ENCODE measurements around the gene MYOM3.
"Not testable (repeated sequence)": the region's sequence is repeated elsewhere in the genome, so short reads cannot be mapped to it uniquely, and the experiment has no call there.

Gene MYOM3

DNA sequence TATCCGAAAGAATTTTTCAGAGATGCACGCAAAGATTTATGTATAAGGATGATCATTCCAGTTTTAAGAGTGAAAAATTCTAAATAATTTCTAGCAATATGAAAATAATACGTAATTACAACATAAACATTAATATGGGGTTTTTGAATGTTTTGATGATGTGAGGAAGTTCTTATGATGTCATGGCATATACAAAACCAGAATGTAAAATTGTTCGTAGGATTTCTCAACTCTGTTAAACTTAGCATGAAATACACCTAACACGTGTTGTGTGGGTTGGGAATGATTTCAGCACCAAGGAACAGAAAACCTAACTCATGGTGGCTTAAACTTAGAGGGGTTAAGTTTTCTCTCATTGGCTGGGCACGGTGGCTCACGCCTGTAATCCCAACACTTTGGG, 62.2 kb downstream of the MYOM3 start:
- Mint-ChIP-seq H3K9me3 (peaks cover 3% of the 10 kb centered on the region), H3K27ac (no peak overlapping the region), H3K27me3 (ENCODE audit: low read depth, poor library complexity) (no peaks in the 10 kb centered on the region), H3K4me3 (no peak overlapping the region), H3K4me1 (peaks cover 32% of the 10 kb centered on the region), H3K36me3 (ENCODE audit: low read depth) (no peaks in the 10 kb centered on the region)
- TF ChIP-seq CTCF (IDR thresholded peaks at IDR 0.05), result no peak
- DNase-seq, result no peak

DNA sequence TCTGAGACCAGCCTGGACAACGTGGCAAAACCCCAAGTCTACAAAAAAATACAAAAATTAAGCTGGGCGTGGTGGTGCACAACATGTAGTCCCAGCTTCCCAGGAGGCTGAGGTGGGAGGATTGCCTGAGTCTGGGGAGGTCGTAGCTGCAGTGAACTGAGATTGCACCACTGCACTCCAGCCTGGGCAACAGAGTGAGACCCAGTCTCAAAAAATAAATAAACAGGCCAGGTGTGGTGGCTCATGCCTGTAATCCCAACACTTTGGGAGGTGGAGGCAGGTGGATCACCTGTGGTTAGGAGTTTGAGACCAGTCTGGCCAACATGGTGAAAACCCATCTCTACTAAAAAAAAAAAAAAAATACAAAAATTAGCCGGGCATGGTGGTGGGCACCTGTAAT, 63.0 kb downstream of the MYOM3 start:
- not testable (repeated sequence) for H3K36me3 Mint-ChIP-seq (ENCODE audit: low read depth); H3K27ac Mint-ChIP-seq; H3K9me3 Mint-ChIP-seq

DNA sequence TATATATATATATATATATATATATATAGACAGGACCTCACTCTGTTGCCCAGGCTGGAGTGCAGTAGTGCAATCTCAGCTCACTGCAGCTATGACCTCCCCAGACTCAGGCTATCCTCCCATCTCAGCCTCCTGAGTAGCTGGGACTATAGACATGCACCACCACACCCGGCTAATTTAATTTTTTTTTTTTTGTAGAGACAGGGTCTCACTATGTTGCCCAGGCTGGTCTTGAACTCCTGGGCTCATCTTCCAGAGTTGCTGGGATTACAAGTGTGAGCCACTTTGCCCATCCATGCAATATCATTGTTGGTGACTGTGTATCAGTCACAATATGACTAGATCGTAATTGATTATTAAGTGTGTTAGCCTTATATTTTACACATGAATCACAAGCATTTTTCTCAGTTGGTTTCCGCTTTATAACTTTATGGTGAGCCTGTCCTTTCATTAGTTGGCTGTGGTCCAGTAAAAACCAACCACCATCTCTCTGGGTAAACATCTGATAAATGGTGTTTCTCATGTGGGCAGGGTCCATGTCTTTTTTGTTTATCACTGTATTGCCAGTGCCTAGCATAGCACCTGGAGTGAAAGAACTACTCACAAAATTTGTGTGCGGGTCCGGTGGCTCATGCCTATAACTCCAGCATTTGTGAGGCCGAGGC, 63.6 kb downstream of the MYOM3 start:
- Mint-ChIP-seq H3K9me3 (no peaks in the 10 kb centered on the region), H3K4me3 (no peak overlapping the region), H3K36me3 (ENCODE audit: low read depth) (no peaks in the 10 kb centered on the region), H3K27me3 (ENCODE audit: low read depth, poor library complexity) (no peaks in the 10 kb centered on the region), H3K27ac (no peak overlapping the region), H3K4me1 (peaks cover 37% of the 10 kb centered on the region)
- no peak for TF ChIP-seq CTCF (IDR thresholded peaks at IDR 0.05)
- DNase-seq, result no peak

More for the DNA sequence above, 63.0 kb downstream of the MYOM3 start:
- DNase-seq; H3K27me3 Mint-ChIP-seq (ENCODE audit: low read depth, poor library complexity); H3K4me3 Mint-ChIP-seq: not testable (repeated sequence)
- H3K4me1 Mint-ChIP-seq, result peaks cover 32% of the 10 kb centered on the region

DNA sequence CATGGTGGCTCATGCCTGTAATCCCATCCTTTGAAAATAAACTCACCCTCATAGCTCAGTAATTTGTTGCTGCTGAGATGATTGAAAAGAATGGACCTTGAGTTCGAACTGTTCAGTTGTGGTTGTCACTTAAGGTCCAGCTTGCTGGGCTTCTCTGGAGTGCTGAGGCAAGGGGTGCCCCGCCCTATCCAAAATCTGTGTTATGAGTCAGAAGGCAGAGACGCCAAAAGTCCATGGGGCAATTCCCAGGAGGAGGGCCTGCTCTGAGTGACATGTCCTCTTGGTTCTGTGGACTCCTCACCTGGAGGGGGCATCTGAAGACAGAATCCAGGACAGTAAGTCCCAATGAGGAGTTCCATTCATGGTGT, 64.8 kb downstream of the MYOM3 start:
- Mint-ChIP-seq H3K4me1 (peaks cover 49% of the 10 kb centered on the region), H3K4me3 (no peak overlapping the region), H3K36me3 (ENCODE audit: low read depth) (no peaks in the 10 kb centered on the region), H3K9me3 (no peaks in the 10 kb centered on the region), H3K27ac (no peak overlapping the region), H3K27me3 (ENCODE audit: low read depth, poor library complexity) (no peaks in the 10 kb centered on the region)
- TF ChIP-seq CTCF (IDR thresholded peaks at IDR 0.05), result no peak
- no peak for DNase-seq

DNA sequence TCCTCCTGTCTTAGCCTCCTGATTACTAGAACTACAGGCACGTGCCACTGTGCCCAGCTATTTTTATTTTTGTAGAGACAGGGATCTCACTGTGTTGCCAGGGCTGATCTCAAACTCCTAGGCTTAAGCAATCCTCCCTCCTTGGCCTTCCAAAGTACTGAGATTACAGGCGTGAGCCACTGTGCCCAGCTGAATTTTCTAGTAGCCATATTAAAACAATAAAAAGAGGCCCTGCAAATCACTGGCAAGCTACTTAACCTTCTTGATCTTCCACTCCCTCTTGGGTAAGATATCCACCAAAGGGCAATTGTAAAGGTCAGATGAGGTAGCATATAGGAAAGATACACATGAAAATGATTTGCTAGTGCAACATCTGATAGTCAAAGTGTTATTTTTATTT, 66.2 kb downstream of the MYOM3 start:
- H3K4me1 Mint-ChIP-seq, result peaks cover 41% of the 10 kb centered on the region
- no peaks in the 10 kb centered on the region for H3K9me3 Mint-ChIP-seq
- no peak overlapping the region for H3K4me3 Mint-ChIP-seq
- H3K27me3 Mint-ChIP-seq (ENCODE audit: low read depth, poor library complexity), result no peaks in the 10 kb centered on the region
- no peaks in the 10 kb centered on the region for H3K36me3 Mint-ChIP-seq (ENCODE audit: low read depth)
- no peak for DNase-seq
- no peak for TF ChIP-seq CTCF (IDR thresholded peaks at IDR 0.05)
- peak overlapping the region; percentile 96 for H3K27ac Mint-ChIP-seq

DNA sequence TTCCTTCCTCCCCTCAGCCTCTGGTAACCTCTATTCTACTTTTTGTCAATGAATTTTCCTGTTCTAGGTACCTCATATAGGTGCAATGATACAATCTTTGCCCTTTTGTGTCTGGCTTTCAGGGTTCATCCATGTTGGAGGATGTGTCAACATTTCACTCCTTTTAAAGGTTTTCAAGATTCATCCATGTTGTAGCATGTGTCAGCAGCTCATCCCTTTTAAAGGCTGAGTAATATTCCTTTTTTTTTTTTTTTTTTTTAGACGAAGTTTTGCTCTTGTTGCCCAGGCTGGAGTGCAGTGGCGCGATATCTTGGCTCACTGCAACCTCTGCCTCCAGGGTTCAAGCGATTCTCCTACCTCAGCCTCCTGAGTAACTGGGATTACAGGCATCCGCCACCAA, 67.3 kb downstream of the MYOM3 start:
- H3K4me1 Mint-ChIP-seq, result peaks cover 41% of the 10 kb centered on the region
- not testable (repeated sequence) for H3K27me3 Mint-ChIP-seq (ENCODE audit: low read depth, poor library complexity); H3K36me3 Mint-ChIP-seq (ENCODE audit: low read depth); H3K9me3 Mint-ChIP-seq; DNase-seq; H3K27ac Mint-ChIP-seq; H3K4me3 Mint-ChIP-seq

GRCh38 chr1:24043345-24044032, 68.4 kb downstream of the MYOM3 start:
- no peaks in the 10 kb centered on the region for H3K36me3 Mint-ChIP-seq (ENCODE audit: low read depth)
- peak overlapping the region; percentile 23 for H3K4me3 Mint-ChIP-seq
- H3K27ac Mint-ChIP-seq, result peak overlapping the region; percentile 95

More at GRCh38 chr1:24043345-24044032, 68.4 kb downstream of the MYOM3 start:
- TF ChIP-seq CTCF (IDR thresholded peaks at IDR 0.05), result no peak
- DNase-seq, result peak; percentile 19
- Mint-ChIP-seq H3K27me3 (ENCODE audit: low read depth, poor library complexity) (no peaks in the 10 kb centered on the region), H3K4me1 (peaks cover 41% of the 10 kb centered on the region), H3K9me3 (no peaks in the 10 kb centered on the region)

Measured in nephron progenitor cell (in vitro differentiated cells).